Measurements from ENCODE around the gene LUC7L2.

DNA sequence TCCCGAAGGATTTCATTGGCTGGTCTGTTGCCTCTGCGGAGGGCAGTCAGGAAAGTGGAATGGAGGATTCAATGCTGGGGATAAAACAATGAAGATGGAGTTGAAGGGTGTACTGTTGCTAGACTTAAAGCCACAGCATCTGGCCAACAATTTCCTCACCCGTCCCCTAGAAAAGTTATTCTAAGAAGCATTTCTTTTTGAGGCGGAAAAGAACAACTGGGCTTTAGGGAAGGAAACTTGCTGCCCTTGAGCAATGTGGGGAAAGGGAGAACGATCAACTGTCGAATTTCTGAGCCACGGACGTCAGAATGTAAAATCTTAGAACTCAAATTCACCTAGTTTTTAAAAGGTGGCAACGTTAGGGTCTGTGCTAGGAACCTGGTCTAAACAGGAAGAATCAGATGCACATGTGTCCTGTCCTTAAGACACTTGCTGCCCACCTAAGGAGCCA lies 17.9 kb upstream of the LUC7L2 start:
- no peak for TF ChIP-seq EZH2 (IDR thresholded peaks at IDR 0.05)
- no peak for TF ChIP-seq POLR2AphosphoS5 (IDR thresholded peaks at IDR 0.05; ENCODE audit: borderline replicate concordance, low read depth, low read length)
- no peak for TF ChIP-seq FOXP2 (optimal IDR thresholded peaks at IDR 0.05; ENCODE audit: control extremely low read depth, extremely low read length, insufficient read depth)
